Stomach (tissue), 19 donors: ENCODE measurements around the gene ROBO2. TPM values are rescaled to one million over a fixed set of nuclear protein-coding genes. Genes with fewer than 3 reads are reported as not detected.

Source experiments
- DNase-seq, 2 donors: peaks; one replicate each; pipeline versions ENCODE4 v3.0.0 to v3.0.0-alpha.2; 2013 to 2019
- H3K27ac ChIP-seq, 5 donors: fragments of 200-600 bp in 4 of 5; sonication (generic) in 4 of 5; one replicate each; pipeline ENCODE4 v1.5.1; 2013 to 2019; ENCODE audit warnings: mild to moderate bottlenecking in 1 of 5, moderate library complexity in 1 of 5
- H3K27me3 ChIP-seq, 3 donors: fragments of 200-600 bp; sonication (generic); one replicate each; pipeline ENCODE4 v1.5.1; 2017 to 2019; ENCODE audit warnings: mixed run types in 1 of 3
- H3K36me3 ChIP-seq, 4 donors: fragments of 200-600 bp; sonication (generic); 1 replicate in 3 of 4; 2 replicates in 1 of 4; pipeline ENCODE4 v1.5.1; 2016 to 2019
- H3K4me1 ChIP-seq, 4 donors: fragments of 200-600 bp; sonication (generic); one replicate each; pipeline ENCODE4 v1.5.1; 2016 to 2019
- H3K4me3 ChIP-seq, 4 donors: fragments of 200-600 bp; sonication (generic) in 3 of 4; one replicate each; pipeline ENCODE4 v1.5.1; 2016 to 2019; ENCODE audit warnings: mild to moderate bottlenecking in 1 of 4
- H3K9me3 ChIP-seq, 4 donors: fragments of 200-600 bp; sonication (generic); one replicate each; pipeline ENCODE4 v1.5.1; 2016 to 2019
- CTCF ChIP-seq, 7 experiments: fragments of 450-650 bp in 4 of 7; fragments of 200-600 bp in 3 of 7; sonication (generic) in 3 of 7; IDR thresholded peaks; one replicate each; pipeline ENCODE4 v1.5.1; 2016 to 2019; ENCODE audit warnings: antibody characterized with exemption in 7 of 7, control low read depth in 2 of 7, mild to moderate bottlenecking in 1 of 7
- EP300 ChIP-seq: sonication (generic); formaldehyde crosslinking; IDR thresholded peaks from one replicate; pipeline ENCODE4 v1.6.1; 2017; ENCODE audit warnings: antibody characterized with exemption
- POLR2A ChIP-seq, 4 donors: fragments of 450-650 bp; IDR thresholded peaks; one replicate each; pipeline ENCODE4 v1.6.1; 2016; ENCODE audit warnings: antibody characterized with exemption in 4 of 4, control low read depth in 2 of 4, mild to moderate bottlenecking in 1 of 4, moderate library complexity in 1 of 4
- POLR2AphosphoS5 ChIP-seq, 3 donors: sonication (generic); formaldehyde crosslinking; IDR thresholded peaks; one replicate each; pipeline ENCODE4 v1.6.1; 2016; ENCODE audit warnings: antibody characterized with exemption in 3 of 3
- WGBS, 5 donors: extraction: QIAGEN DNeasy Blood & Tissue Kit in 3 of 5; methylation state at CpG; one replicate each; pipeline versions ENCODE4 v1.1.5 to v1.1.7; 2013 to 2018; 5-methylcytosine and 5-hydroxymethylcytosine counted together
- intact Hi-C: fragments of 100-400 bp; cut with DNase I; formaldehyde crosslinking; loops from one replicate; pipeline ENCODE4 v1.15.1; 2023; ENCODE audit warnings: low total_unique reads
- long read RNA-seq, 10 donors: transcript quantifications; one replicate each; lab custom pipeline, GENCODE V29; 2026
- polyA plus RNA-seq, 3 donors: library from polyadenylated mRNA; stranded (reverse); fragments of 200-250 nt; gene quantifications; one replicate each; pipeline ENCODE4 v1.2.3, GENCODE V29; 2013
- total RNA-seq, 5 donors: library from RNA; depleted of rRNA; stranded (reverse); fragments of >200 nt; gene quantifications; one replicate each; pipeline versions ENCODE4 v1.1.0 to v1.2.3, GENCODE V29; 2014 to 2016
- donor health status: healthy with polysubstance abuse.
- donor health status: Bipolar disorder and iron deficiency.
- donor health status: healthy.

The ROBO2 gene, protein sequence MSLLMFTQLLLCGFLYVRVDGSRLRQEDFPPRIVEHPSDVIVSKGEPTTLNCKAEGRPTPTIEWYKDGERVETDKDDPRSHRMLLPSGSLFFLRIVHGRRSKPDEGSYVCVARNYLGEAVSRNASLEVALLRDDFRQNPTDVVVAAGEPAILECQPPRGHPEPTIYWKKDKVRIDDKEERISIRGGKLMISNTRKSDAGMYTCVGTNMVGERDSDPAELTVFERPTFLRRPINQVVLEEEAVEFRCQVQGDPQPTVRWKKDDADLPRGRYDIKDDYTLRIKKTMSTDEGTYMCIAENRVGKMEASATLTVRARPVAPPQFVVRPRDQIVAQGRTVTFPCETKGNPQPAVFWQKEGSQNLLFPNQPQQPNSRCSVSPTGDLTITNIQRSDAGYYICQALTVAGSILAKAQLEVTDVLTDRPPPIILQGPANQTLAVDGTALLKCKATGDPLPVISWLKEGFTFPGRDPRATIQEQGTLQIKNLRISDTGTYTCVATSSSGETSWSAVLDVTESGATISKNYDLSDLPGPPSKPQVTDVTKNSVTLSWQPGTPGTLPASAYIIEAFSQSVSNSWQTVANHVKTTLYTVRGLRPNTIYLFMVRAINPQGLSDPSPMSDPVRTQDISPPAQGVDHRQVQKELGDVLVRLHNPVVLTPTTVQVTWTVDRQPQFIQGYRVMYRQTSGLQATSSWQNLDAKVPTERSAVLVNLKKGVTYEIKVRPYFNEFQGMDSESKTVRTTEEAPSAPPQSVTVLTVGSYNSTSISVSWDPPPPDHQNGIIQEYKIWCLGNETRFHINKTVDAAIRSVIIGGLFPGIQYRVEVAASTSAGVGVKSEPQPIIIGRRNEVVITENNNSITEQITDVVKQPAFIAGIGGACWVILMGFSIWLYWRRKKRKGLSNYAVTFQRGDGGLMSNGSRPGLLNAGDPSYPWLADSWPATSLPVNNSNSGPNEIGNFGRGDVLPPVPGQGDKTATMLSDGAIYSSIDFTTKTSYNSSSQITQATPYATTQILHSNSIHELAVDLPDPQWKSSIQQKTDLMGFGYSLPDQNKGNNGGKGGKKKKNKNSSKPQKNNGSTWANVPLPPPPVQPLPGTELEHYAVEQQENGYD (N-terminal part only)
- total RNA-seq, result 10 to 100 TPM in 1 of 5 donors, 1 to 10 TPM in 1, under 1 TPM in 2, not detected in 1; 0.29 to 11.4 (median 0.88) TPM
- under 1 TPM in 2 of 3 donors, not detected in 1; 0.25 to 0.45 TPM for polyA plus RNA-seq
- long read RNA-seq, donor 1, result 0 reads
- long read RNA-seq, donor 2, partial matches to known transcripts, result 0 of 1 reads
- long read RNA-seq, donor 2, other reads (novel, unspliced or antisense), result 0 of 1 reads
- long read RNA-seq, donor 3, result 0 reads
- long read RNA-seq, donor 4, result 0 reads
- long read RNA-seq, donor 5, partial matches to known transcripts, result 8 of 9 reads
- long read RNA-seq, donor 5, other reads (novel, unspliced or antisense), result 0 of 9 reads
- long read RNA-seq, donor 6, result 0 reads
- long read RNA-seq, donor 7, result 0 reads
- long read RNA-seq, donor 8, result 0 reads
- long read RNA-seq, donor 9, partial matches to known transcripts, result 10 of 11 reads
- long read RNA-seq, donor 9, other reads (novel, unspliced or antisense), result 0 of 11 reads
- long read RNA-seq, donor 10, result 0 reads

- peaks cover 0 to 68% (median 21%) of the 10 kb centered on the region in 3 donors for H3K27me3 ChIP-seq
- H3K4me1 ChIP-seq, result peaks cover 15 to 27% (median 22%) of the 10 kb centered on the region in 4 donors
- intact Hi-C loops, result loop anchor here (5.0 kb wide), 1 partner anchor 218 kb away; no protein-coding TSS in a partner anchor
- H3K9me3 ChIP-seq, result no peaks in the 10 kb centered on the region
- TF ChIP-seq EP300 (no peak), POLR2AphosphoS5 (IDR thresholded peaks at IDR 0.05) (no peak), POLR2A (IDR thresholded peaks at IDR 0.05) (no peak), CTCF (IDR thresholded peaks at IDR 0.05) (no peak)
- WGBS, 5 donors, result 1 to 3% (median 2%) methylated on average over 35 to 54 of the region's 54 CpGs
- peak within 1 kb of the TSS in 3 of 5 donors; percentile 16 to 51 (median 41) for H3K27ac ChIP-seq
- peak in 1 of 2 donors; percentile 87 for DNase-seq
- peak within 1 kb of the TSS; percentile 47 to 61 (median 48) for H3K4me3 ChIP-seq
- no peaks in the 10 kb centered on the region for H3K36me3 ChIP-seq
These were observed at the start of gene ROBO2 for GRCh38 chr3:77039606-77040171. TSS of gene ROBO2 (plus strand) at chr3:77040099. CDS start at chr3:77040786, 687 bp downstream.

DNA sequence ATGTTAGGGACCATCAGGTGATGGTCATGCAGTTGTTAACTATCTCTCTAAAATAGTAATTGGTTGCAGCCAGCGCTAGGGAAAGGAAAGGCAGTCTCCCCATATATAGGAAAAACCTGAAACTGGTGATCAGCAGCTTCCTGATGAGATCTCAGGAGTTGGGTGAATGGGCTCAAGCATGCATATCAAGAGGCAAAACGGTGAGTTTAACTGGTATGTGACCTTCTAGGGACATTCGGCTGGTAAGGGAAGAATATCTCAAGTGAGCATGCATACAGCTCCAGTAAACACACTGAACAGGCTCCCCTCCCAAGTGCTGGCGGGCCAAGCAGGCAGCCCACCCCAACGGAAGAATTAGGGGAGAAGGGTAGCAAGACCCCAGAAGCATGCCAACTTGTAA is 49.3 kb upstream of the ROBO2 start:
- 69 to 82% (median 78%) methylated on average over 5 of the region's 5 CpGs for WGBS, 5 donors

GRCh38 chr3:76991165-76991564 is 48.7 kb upstream of the ROBO2 start:
- WGBS, 5 donors, result 78 to 87% (median 84%) methylated on average over 3 of the region's 3 CpGs
- TF ChIP-seq CTCF (IDR thresholded peaks at IDR 0.05), result no peak
- no peak for TF ChIP-seq POLR2A (IDR thresholded peaks at IDR 0.05)
- no peak for TF ChIP-seq POLR2AphosphoS5 (IDR thresholded peaks at IDR 0.05)
- no peak for TF ChIP-seq EP300

More for the DNA sequence above, 49.3 kb upstream of the ROBO2 start:
- Histone ChIP-seq H3K9me3 (no peaks in the 10 kb centered on the region), H3K4me3 (no peak overlapping the region), H3K27ac (no peak overlapping the region), H3K27me3 (no peaks in the 10 kb centered on the region), H3K4me1 (no peaks in the 10 kb centered on the region), H3K36me3 (no peaks in the 10 kb centered on the region)
- no peak for DNase-seq
- intact Hi-C loops, result no loop called here
- no peak for TF ChIP-seq POLR2A (IDR thresholded peaks at IDR 0.05)
- TF ChIP-seq POLR2AphosphoS5 (IDR thresholded peaks at IDR 0.05), result no peak
- no peak for TF ChIP-seq EP300
- no peak for TF ChIP-seq CTCF (IDR thresholded peaks at IDR 0.05)

More at GRCh38 chr3:76991165-76991564, 48.7 kb upstream of the ROBO2 start:
- Histone ChIP-seq H3K4me1 (no peaks in the 10 kb centered on the region), H3K9me3 (no peaks in the 10 kb centered on the region), H3K4me3 (no peak overlapping the region), H3K27me3 (no peaks in the 10 kb centered on the region), H3K27ac (no peak overlapping the region), H3K36me3 (no peaks in the 10 kb centered on the region)
- intact Hi-C loops, result no loop called here
- no peak for DNase-seq
